Measurements from ENCODE around the gene DHX9. TPM values are rescaled to one million over a fixed set of nuclear protein-coding genes. Genes with fewer than 3 reads are reported as not detected.
"Not testable (repeated sequence)": the region's sequence is repeated elsewhere in the genome, so short reads cannot be mapped to it uniquely, and the experiment has no call there.

Gene DHX9
- total RNA-seq, 1 experiment from 2014 or later, result 131 TPM

- DNase-seq (ENCODE audit: extremely low read depth, low read depth), result no peak
Measured at GRCh38 chr1:182886985-182887384, 47.8 kb downstream of the DHX9 start.

- no peak for DNase-seq (ENCODE audit: extremely low read depth, low read depth)
Measured at GRCh38 chr1:182888736-182889531, 49.8 kb downstream of the DHX9 start.

- no peak for DNase-seq (ENCODE audit: extremely low read depth, low read depth)
Measured at GRCh38 chr1:182889997-182890396, 50.9 kb downstream of the DHX9 start.

GRCh38 chr1:182890927-182891610 lies 51.9 kb downstream of the DHX9 start:
- DNase-seq (ENCODE audit: extremely low read depth, low read depth), result no peak

- DNase-seq (ENCODE audit: extremely low read depth, low read depth), result no peak
Measured at GRCh38 chr1:182897696-182898095, 58.5 kb downstream of the DHX9 start.

GRCh38 chr1:182901946-182902345 lies 62.8 kb downstream of the DHX9 start:
- not testable (repeated sequence) for DNase-seq (ENCODE audit: extremely low read depth, low read depth)

GRCh38 chr1:182905321-182905720 lies 66.2 kb downstream of the DHX9 start:
- no peak for DNase-seq (ENCODE audit: extremely low read depth, low read depth)

GRCh38 chr1:182909578-182909977 lies 70.4 kb downstream of the DHX9 start:
- no peak for DNase-seq (ENCODE audit: extremely low read depth, low read depth)

GRCh38 chr1:182910143-182910542 lies 71.0 kb downstream of the DHX9 start:
- no peak for DNase-seq (ENCODE audit: extremely low read depth, low read depth)

- DNase-seq (ENCODE audit: extremely low read depth, low read depth), result no peak
Measured at GRCh38 chr1:182913401-182913800, 74.3 kb downstream of the DHX9 start.

GRCh38 chr1:182917378-182917777 lies 78.2 kb downstream of the DHX9 start:
- no peak for DNase-seq (ENCODE audit: extremely low read depth, low read depth)

- DNase-seq (ENCODE audit: extremely low read depth, low read depth), result no peak
Measured at GRCh38 chr1:182925661-182926060, 86.5 kb downstream of the DHX9 start.

- no peak for DNase-seq (ENCODE audit: extremely low read depth, low read depth)
Measured at GRCh38 chr1:182927693-182928433, 88.7 kb downstream of the DHX9 start.

GRCh38 chr1:182930985-182931384 lies 91.8 kb downstream of the DHX9 start:
- no peak for DNase-seq (ENCODE audit: extremely low read depth, low read depth)

- no peak for DNase-seq (ENCODE audit: extremely low read depth, low read depth)
Measured at GRCh38 chr1:182935716-182936115, 96.6 kb downstream of the DHX9 start.

Other genes starting within 250 kb of the DHX9 start
- 25.1 and 27.4 TPM in 2 replicates for gene RGS16, start 235.0 kb upstream of the DHX9 start, total RNA-seq (2014; rRNA removed; shearing (Covaris generic))
- gene RGS8, start 154.8 kb upstream of the DHX9 start, total RNA-seq (2014; rRNA removed; shearing (Covaris generic)), result not detected in 2 replicates
- gene NPL, start 49.6 kb upstream of the DHX9 start, total RNA-seq (2014; rRNA removed; shearing (Covaris generic)), result 10.7 and 23.7 TPM in 2 replicates
- gene SHCBP1L, start 113.8 kb downstream of the DHX9 start, total RNA-seq (2014; rRNA removed; shearing (Covaris generic)), result not detected in 2 replicates
- 540 and 549 TPM in 2 replicates for gene LAMC1, start 184.1 kb downstream of the DHX9 start, total RNA-seq (2014; rRNA removed; shearing (Covaris generic))